T-cell (primary cell): ENCODE data around the gene RADIL. TPM values are rescaled to one million over a fixed set of nuclear protein-coding genes. Genes with fewer than 3 reads are reported as not detected.
A peak's percentile ranks its signal among the peaks of the same experiment; 100 is the strongest.

Source experiments
- ATAC-seq, 4 experiments: fragments of 200-7000 bp in 3 of 4; fragments of 150-1000 bp in 1 of 4; cut with Tn5 transposase; replicated peaks in 1 of 4; 1 replicate in 3 of 4; 2 replicates in 1 of 4; pipeline ENCODE4 v1.10.0; 2021; ENCODE audit warnings: moderate library complexity in 3 of 4, mild to moderate bottlenecking in 2 of 4, moderate number of reproducible peaks in 1 of 4
- CTCF ChIA-PET, 2 donors: fragments of 300-600 bp; sonication (Branson Sonifier 250); formaldehyde crosslinking; loops; one replicate each; lab custom pipeline; 2022; ENCODE audit warnings: antibody characterized with exemption in 2 of 2; lab: Charles Lee
- POLR2A ChIA-PET, 2 donors: fragments of 300-600 bp; sonication (Branson Sonifier 250); formaldehyde crosslinking; loops; one replicate each; lab custom pipeline; 2022; ENCODE audit warnings: antibody characterized with exemption in 2 of 2; lab: Charles Lee
- DNase-seq, 35 experiments: peaks; one replicate each; pipeline versions ENCODE4 v3.0.0 to v3.0.0-alpha.2; 2013 to 2023
- H3K27ac ChIP-seq: one replicate; pipeline ENCODE4 v1.5.1; 2013; ENCODE audit warnings: low read length
- H3K27me3 ChIP-seq, 2 experiments: replicated peaks in 1 of 2; 1 replicate in 1 of 2; 2 replicates in 1 of 2; pipeline versions ENCODE4 v1.6.1 to v1.7.0; 2013; ENCODE audit warnings: low read length in 1 of 2, mixed read lengths in 1 of 2; ENCODE audit not compliant: control insufficient read depth in 2 of 2, insufficient read depth in 2 of 2; ENCODE audit errors: extremely low read depth in 1 of 2
- H3K36me3 ChIP-seq, 2 donors: 1 replicate in 1 of 2; 2 replicates in 1 of 2; pipeline versions ENCODE4 v1.6.1 to v1.7.0; 2013; ENCODE audit warnings: low read length in 1 of 2; ENCODE audit not compliant: control insufficient read depth in 2 of 2, insufficient read depth in 1 of 2; ENCODE audit errors: extremely low read depth in 1 of 2
- H3K4me1 ChIP-seq, 2 experiments: 1 replicate in 1 of 2; 2 replicates in 1 of 2; pipeline versions ENCODE4 v1.6.1 to v1.7.0; 2013; ENCODE audit warnings: low read length in 2 of 2, mixed read lengths in 1 of 2; ENCODE audit not compliant: insufficient read depth in 2 of 2, control insufficient read depth in 1 of 2; ENCODE audit errors: extremely low read depth in 1 of 2
- H3K4me3 ChIP-seq, 2 donors: 1 replicate in 1 of 2; 2 replicates in 1 of 2; pipeline versions ENCODE4 v1.5.1 to v1.7.0; 2013; ENCODE audit warnings: mild to moderate bottlenecking in 2 of 2, low read length in 1 of 2, moderate library complexity in 1 of 2; ENCODE audit not compliant: control insufficient read depth in 1 of 2; ENCODE audit errors: extremely low read depth in 1 of 2
- H3K9me3 ChIP-seq: 2 replicates; pipeline ENCODE4 v1.7.0; 2013
- H3K27ac Mint-ChIP-seq, 2 donors: one replicate each; pipeline ENCODE4 v1.8.0; 2020 to 2021; ENCODE audit warnings: mild to moderate bottlenecking in 2 of 2, mixed read lengths in 2 of 2
- H3K27me3 Mint-ChIP-seq, 2 donors: one replicate each; pipeline ENCODE4 v1.8.0; 2021 to 2022; ENCODE audit warnings: mixed read lengths in 2 of 2
- H3K36me3 Mint-ChIP-seq: one replicate; pipeline ENCODE4 v1.8.0; 2021; ENCODE audit warnings: mixed read lengths
- H3K4me1 Mint-ChIP-seq, 3 donors: one replicate each; pipeline ENCODE4 v1.8.0; 2020 to 2022; ENCODE audit warnings: mixed read lengths in 3 of 3, mild to moderate bottlenecking in 1 of 3
- H3K4me3 Mint-ChIP-seq, 3 donors: one replicate each; pipeline ENCODE4 v1.8.0; 2020 to 2022; ENCODE audit warnings: mild to moderate bottlenecking in 3 of 3, mixed read lengths in 3 of 3, moderate library complexity in 3 of 3
- H3K9me3 Mint-ChIP-seq, 3 donors: one replicate each; pipeline ENCODE4 v1.8.0; 2020 to 2022; ENCODE audit warnings: mixed read lengths in 3 of 3
- WGBS: methylation state at CpG from one replicate; pipeline ENCODE4 v1.1.5; 2013; ENCODE audit warnings: missing lambda C conversion rate; ENCODE audit not compliant: insufficient coverage; 5-methylcytosine and 5-hydroxymethylcytosine counted together
- total RNA-seq, 35 experiments: library from RNA in 6 of 35; stranded (reverse) in 6 of 35; fragments of 120-200 nt in 1 of 35; gene quantifications; one replicate each; pipeline versions ENCODE4 v1.2.1 to v1.2.4 and lab custom pipeline; 2013 to 2026

The RADIL gene
- total RNA-seq, 5 donors from 2014 or later (not counting 1 experiment from before 2014, with no cell fraction given) = 0.20 to 0.30 TPM; not detected in 3

- WGBS = 78% methylated on average over 8 of the region's 8 CpGs
- no peaks in the 10 kb centered on the region for H3K36me3 ChIP-seq
Observed at GRCh38 chr7:4850262-4850795, 33.2 kb downstream of the RADIL start.

GRCh38 chr7:4849390-4849789 lies 34.1 kb downstream of the RADIL start:
- ATAC-seq (peak in 1 of 4 experiments; percentile 52), DNase-seq (peak in 6 of 35 experiments; percentile 14 to 44 (median 22))
- H3K36me3 ChIP-seq = no peaks in the 10 kb centered on the region
- H3K4me3 ChIP-seq = no peak overlapping the region
- no peaks in the 10 kb centered on the region for H3K9me3 Mint-ChIP-seq
- H3K27me3 ChIP-seq = peaks cover 0 to 18% of the 10 kb centered on the region in 2 experiments
- no peaks in the 10 kb centered on the region for H3K4me1 ChIP-seq
- H3K27ac Mint-ChIP-seq = no peak overlapping the region
- no peak overlapping the region for H3K27ac ChIP-seq
- H3K36me3 Mint-ChIP-seq = no peaks in the 10 kb centered on the region
- WGBS = no CpG with 5 or more reads among the region's 4 CpGs
- H3K4me1 Mint-ChIP-seq = peaks cover 0 to 4% (median 0%) of the 10 kb centered on the region in 3 donors
- ChIA-PET CTCF (no interaction called here), POLR2A (interaction anchor here in 1 of 2 donors (0.6 kb wide), 1 partner anchor 1598 kb away, joined by 3 read pairs; no protein-coding TSS in a partner anchor)
- H3K9me3 ChIP-seq = no peaks in the 10 kb centered on the region
- peaks cover 8 to 21% of the 10 kb centered on the region in 2 donors for H3K27me3 Mint-ChIP-seq
- H3K4me3 Mint-ChIP-seq = no peak overlapping the region

More at GRCh38 chr7:4850262-4850795, 33.2 kb downstream of the RADIL start:
- peaks cover 0 to 14% of the 10 kb centered on the region in 2 experiments for H3K27me3 ChIP-seq
- ATAC-seq (no peak), DNase-seq (no peak)
- H3K27me3 Mint-ChIP-seq = peaks cover 3 to 13% of the 10 kb centered on the region in 2 donors
- POLR2A ChIA-PET = interaction anchor here (0.6 to 0.7 kb wide), 2 partner anchors 442 to 1599 kb away, joined by 3 to 4 read pairs; no protein-coding TSS in a partner anchor
- no peak overlapping the region for H3K4me3 ChIP-seq
- CTCF ChIA-PET = no interaction called here
- no peaks in the 10 kb centered on the region for H3K4me1 ChIP-seq
- H3K4me3 Mint-ChIP-seq = no peak overlapping the region
- H3K9me3 Mint-ChIP-seq = no peaks in the 10 kb centered on the region
- no peak overlapping the region for H3K27ac ChIP-seq
- peaks cover 0 to 3% (median 0%) of the 10 kb centered on the region in 3 donors for H3K4me1 Mint-ChIP-seq
- no peaks in the 10 kb centered on the region for H3K9me3 ChIP-seq
- H3K27ac Mint-ChIP-seq = no peak overlapping the region
- no peaks in the 10 kb centered on the region for H3K36me3 Mint-ChIP-seq

GRCh38 chr7:4845740-4846142 lies 37.8 kb downstream of the RADIL start:
- Histone ChIP-seq H3K36me3 (no peaks in the 10 kb centered on the region), H3K9me3 (no peaks in the 10 kb centered on the region), H3K27ac (no peak overlapping the region), H3K4me1 (no peaks in the 10 kb centered on the region), H3K27me3 (peaks cover 0 to 26% of the 10 kb centered on the region in 2 experiments), H3K4me3 (no peak overlapping the region)
- CTCF ChIA-PET = interaction anchor here in 1 of 2 donors (0.7 kb wide), 1 partner anchor 11 kb away, joined by 3 read pairs; no protein-coding TSS in a partner anchor
- Mint-ChIP-seq H3K36me3 (no peaks in the 10 kb centered on the region), H3K4me3 (no peak overlapping the region), H3K9me3 (no peaks in the 10 kb centered on the region), H3K4me1 (peaks cover 0 to 4% (median 0%) of the 10 kb centered on the region in 3 donors), H3K27ac (no peak overlapping the region), H3K27me3 (peaks cover 8 to 30% of the 10 kb centered on the region in 2 donors)
- DNase-seq (no peak), ATAC-seq (no peak)
- 29% methylated on average over 16 of the region's 18 CpGs for WGBS
- POLR2A ChIA-PET = no interaction called here

- Histone ChIP-seq H3K4me3 (no peak overlapping the region), H3K27me3 (peaks cover 0 to 33% of the 10 kb centered on the region in 2 experiments), H3K36me3 (no peaks in the 10 kb centered on the region), H3K9me3 (no peaks in the 10 kb centered on the region), H3K27ac (no peak overlapping the region), H3K4me1 (no peaks in the 10 kb centered on the region)
- DNase-seq = no peak
- peaks cover 8 to 27% of the 10 kb centered on the region in 2 donors for H3K27me3 Mint-ChIP-seq
- H3K4me3 Mint-ChIP-seq = no peak overlapping the region
- WGBS = 74% methylated on average over 11 of the region's 22 CpGs
- POLR2A ChIA-PET = no interaction called here
- no peak for ATAC-seq
- H3K27ac Mint-ChIP-seq = no peak overlapping the region
- H3K9me3 Mint-ChIP-seq = no peaks in the 10 kb centered on the region
- CTCF ChIA-PET = no interaction called here
- no peaks in the 10 kb centered on the region for H3K36me3 Mint-ChIP-seq
- H3K4me1 Mint-ChIP-seq = peaks cover 0 to 4% (median 0%) of the 10 kb centered on the region in 3 donors
Observed at GRCh38 chr7:4842319-4843064, 41.0 kb downstream of the RADIL start.

- CTCF ChIA-PET = no interaction called here
- ATAC-seq (no peak), DNase-seq (no peak)
- Mint-ChIP-seq H3K27me3 (peaks cover 8 to 22% of the 10 kb centered on the region in 2 donors), H3K27ac (no peak overlapping the region), H3K4me1 (peaks cover 0 to 4% (median 0%) of the 10 kb centered on the region in 3 donors), H3K4me3 (no peak overlapping the region), H3K36me3 (no peaks in the 10 kb centered on the region), H3K9me3 (no peaks in the 10 kb centered on the region)
- no peaks in the 10 kb centered on the region for H3K9me3 ChIP-seq
- H3K36me3 ChIP-seq = no peaks in the 10 kb centered on the region
- H3K27me3 ChIP-seq = peaks cover 0 to 33% of the 10 kb centered on the region in 2 experiments
- H3K4me3 ChIP-seq = no peak overlapping the region
- H3K27ac ChIP-seq = no peak overlapping the region
- POLR2A ChIA-PET = no interaction called here
- H3K4me1 ChIP-seq = no peaks in the 10 kb centered on the region
- WGBS = 90% methylated on average over 8 of the region's 13 CpGs
Observed at GRCh38 chr7:4841836-4842235, 41.7 kb downstream of the RADIL start.

GRCh38 chr7:4841007-4841784 lies 42.3 kb downstream of the RADIL start:
- H3K9me3 Mint-ChIP-seq = no peaks in the 10 kb centered on the region
- POLR2A ChIA-PET = no interaction called here
- no peak overlapping the region for H3K27ac ChIP-seq
- DNase-seq = no peak
- no peak overlapping the region for H3K4me3 Mint-ChIP-seq
- no peaks in the 10 kb centered on the region for H3K4me1 ChIP-seq
- H3K27ac Mint-ChIP-seq = no peak overlapping the region
- no peaks in the 10 kb centered on the region for H3K9me3 ChIP-seq
- 87% methylated on average over 8 of the region's 17 CpGs for WGBS
- H3K4me1 Mint-ChIP-seq = peaks cover 0 to 4% (median 0%) of the 10 kb centered on the region in 3 donors
- CTCF ChIA-PET = no interaction called here
- no peaks in the 10 kb centered on the region for H3K36me3 Mint-ChIP-seq
- peaks cover 0 to 33% of the 10 kb centered on the region in 2 experiments for H3K27me3 ChIP-seq
- ATAC-seq = no peak
- no peaks in the 10 kb centered on the region for H3K36me3 ChIP-seq
- H3K27me3 Mint-ChIP-seq = peaks cover 8 to 20% of the 10 kb centered on the region in 2 donors
- H3K4me3 ChIP-seq = no peak overlapping the region
